Stimulated activated naive CD8-positive, alpha-beta T cell treated with anti-CD3 and anti-CD28 coated beads, Interleukin-15, amount 100 ng/mL, for 72 hours (primary cell): ENCODE measurements around the gene GSTM1.

Experiments
- ATAC-seq: fragments of 150-1000 bp; cut with Tn5 transposase; 2 replicates; pipeline ENCODE4 v1.10.0; 2021; ENCODE audit warnings: mild to moderate bottlenecking, moderate library complexity
- DNase-seq, 2 donors: peaks; one replicate each; pipeline ENCODE4 v3.0.0; 2021 to 2022
- H3K27ac Mint-ChIP-seq, 2 donors: one replicate each; pipeline ENCODE4 v1.8.0; 2022; ENCODE audit warnings: mild to moderate bottlenecking in 2 of 2, mixed read lengths in 2 of 2, moderate library complexity in 2 of 2
- H3K27me3 Mint-ChIP-seq: one replicate; pipeline ENCODE4 v1.8.0; 2022; ENCODE audit warnings: mixed read lengths
- H3K4me1 Mint-ChIP-seq: one replicate; pipeline ENCODE4 v1.8.0; 2022; ENCODE audit warnings: mild to moderate bottlenecking, mixed read lengths
- H3K4me3 Mint-ChIP-seq, 2 donors: one replicate each; pipeline ENCODE4 v1.8.0; 2022; ENCODE audit warnings: mild to moderate bottlenecking in 2 of 2, mixed read lengths in 2 of 2, moderate library complexity in 1 of 2
- H3K9me3 Mint-ChIP-seq, 2 donors: one replicate each; pipeline ENCODE4 v1.8.0; 2022; ENCODE audit warnings: mixed read lengths in 2 of 2

The GSTM1 gene

GRCh38 chr1:109687641-109688499, at the start of gene GSTM1:
Gene GSTM1, plus strand, starts transcription at chr1:109687817. Its CDS starts 57 bp downstream, at chr1:109687874.
- Mint-ChIP-seq H3K27me3 (no peaks in the 10 kb centered on the region), H3K4me1 (no peaks in the 10 kb centered on the region), H3K4me3 (no peak within 1 kb of the TSS), H3K27ac (no peak within 1 kb of the TSS), H3K9me3 (no peaks in the 10 kb centered on the region)
- no peak for ATAC-seq
- DNase-seq = no peak

GRCh38 chr1:109639063-109639840, 48.4 kb upstream of the GSTM1 start:
- H3K27me3 Mint-ChIP-seq = peaks cover 9% of the 10 kb centered on the region
- no peak for DNase-seq
- peaks cover 35% of the 10 kb centered on the region for H3K4me1 Mint-ChIP-seq
- no peak overlapping the region for H3K27ac Mint-ChIP-seq
- H3K9me3 Mint-ChIP-seq = no peaks in the 10 kb centered on the region
- H3K4me3 Mint-ChIP-seq = no peak overlapping the region
- no peak for ATAC-seq

GRCh38 chr1:109639841-109640184, 47.8 kb upstream of the GSTM1 start:
- H3K27me3 Mint-ChIP-seq = peaks cover 14% of the 10 kb centered on the region
- no peak overlapping the region for H3K27ac Mint-ChIP-seq
- no peaks in the 10 kb centered on the region for H3K9me3 Mint-ChIP-seq
- peaks cover 34% of the 10 kb centered on the region for H3K4me1 Mint-ChIP-seq
- DNase-seq (no peak), ATAC-seq (peak; percentile 2)
- no peak overlapping the region for H3K4me3 Mint-ChIP-seq

- Mint-ChIP-seq H3K4me3 (no peak overlapping the region), H3K27me3 (peaks cover 20% of the 10 kb centered on the region), H3K4me1 (peaks cover 28% of the 10 kb centered on the region), H3K27ac (no peak overlapping the region), H3K9me3 (no peaks in the 10 kb centered on the region)
- DNase-seq (peak; percentile 83 to 86), ATAC-seq (peak; percentile 71)
Observed at GRCh38 chr1:109640285-109640865, 47.2 kb upstream of the GSTM1 start.

- no peak overlapping the region for H3K4me3 Mint-ChIP-seq
Observed at GRCh38 chr1:109641078-109641740, 46.4 kb upstream of the GSTM1 start.

GRCh38 chr1:109641861-109642260, 45.8 kb upstream of the GSTM1 start:
- Mint-ChIP-seq H3K27ac (no peak overlapping the region), H3K9me3 (no peaks in the 10 kb centered on the region), H3K4me3 (no peak overlapping the region), H3K4me1 (peaks cover 24% of the 10 kb centered on the region), H3K27me3 (peaks cover 21% of the 10 kb centered on the region)
- DNase-seq (no peak), ATAC-seq (no peak)

More at GRCh38 chr1:109641078-109641740, 46.4 kb upstream of the GSTM1 start:
- no peak for DNase-seq
- H3K9me3 Mint-ChIP-seq = no peaks in the 10 kb centered on the region
- H3K4me1 Mint-ChIP-seq = peaks cover 24% of the 10 kb centered on the region
- no peak overlapping the region for H3K27ac Mint-ChIP-seq
- no peak for ATAC-seq
- H3K27me3 Mint-ChIP-seq = peaks cover 21% of the 10 kb centered on the region

GRCh38 chr1:109642626-109643025, 45.0 kb upstream of the GSTM1 start:
- ATAC-seq (no peak), DNase-seq (no peak)
- H3K4me3 Mint-ChIP-seq = no peak overlapping the region
- no peaks in the 10 kb centered on the region for H3K9me3 Mint-ChIP-seq
- peaks cover 24% of the 10 kb centered on the region for H3K4me1 Mint-ChIP-seq
- H3K27me3 Mint-ChIP-seq = peaks cover 21% of the 10 kb centered on the region
- no peak overlapping the region for H3K27ac Mint-ChIP-seq

- Mint-ChIP-seq H3K4me1 (peaks cover 24% of the 10 kb centered on the region), H3K27ac (no peak overlapping the region), H3K9me3 (no peaks in the 10 kb centered on the region), H3K27me3 (peaks cover 21% of the 10 kb centered on the region), H3K4me3 (no peak overlapping the region)
- peak; percentile 85 to 88 for DNase-seq
- ATAC-seq = peak; percentile 98
Observed at GRCh38 chr1:109643385-109644230, 44.0 kb upstream of the GSTM1 start.

- Mint-ChIP-seq H3K27me3 (peaks cover 21% of the 10 kb centered on the region), H3K27ac (no peak overlapping the region), H3K9me3 (no peaks in the 10 kb centered on the region), H3K4me1 (peaks cover 24% of the 10 kb centered on the region), H3K4me3 (no peak overlapping the region)
- no peak for ATAC-seq
- no peak for DNase-seq
Observed at GRCh38 chr1:109644670-109645069, 42.9 kb upstream of the GSTM1 start.

GRCh38 chr1:109649491-109649914, 38.1 kb upstream of the GSTM1 start:
- Mint-ChIP-seq H3K9me3 (no peaks in the 10 kb centered on the region), H3K4me1 (peaks cover 6% of the 10 kb centered on the region), H3K4me3 (no peak overlapping the region), H3K27me3 (peaks cover 26% of the 10 kb centered on the region), H3K27ac (no peak overlapping the region)
- no peak for ATAC-seq
- DNase-seq = no peak

- ATAC-seq (no peak), DNase-seq (no peak)
- Mint-ChIP-seq H3K9me3 (no peaks in the 10 kb centered on the region), H3K27ac (no peak overlapping the region), H3K4me1 (peaks cover 15% of the 10 kb centered on the region), H3K27me3 (peaks cover 16% of the 10 kb centered on the region), H3K4me3 (no peak overlapping the region)
Observed at GRCh38 chr1:109650609-109651008, 37.0 kb upstream of the GSTM1 start.

GRCh38 chr1:109652402-109652801, 35.2 kb upstream of the GSTM1 start:
- Mint-ChIP-seq H3K27me3 (peaks cover 16% of the 10 kb centered on the region), H3K4me3 (no peak overlapping the region), H3K4me1 (peaks cover 29% of the 10 kb centered on the region), H3K9me3 (no peaks in the 10 kb centered on the region), H3K27ac (no peak overlapping the region)
- ATAC-seq = no peak
- no peak for DNase-seq

- ATAC-seq (no peak), DNase-seq (no peak)
- peaks cover 16% of the 10 kb centered on the region for H3K27me3 Mint-ChIP-seq
- peak overlapping the region in 1 of 2 donors; percentile 24 for H3K27ac Mint-ChIP-seq
- no peak overlapping the region for H3K4me3 Mint-ChIP-seq
- H3K4me1 Mint-ChIP-seq = peaks cover 29% of the 10 kb centered on the region
- no peaks in the 10 kb centered on the region for H3K9me3 Mint-ChIP-seq
Observed at GRCh38 chr1:109653306-109653705, 34.3 kb upstream of the GSTM1 start.

GRCh38 chr1:109654519-109654918, 33.1 kb upstream of the GSTM1 start:
- no peak overlapping the region for H3K27ac Mint-ChIP-seq
- ATAC-seq (no peak), DNase-seq (no peak)
- H3K9me3 Mint-ChIP-seq = no peaks in the 10 kb centered on the region
- peaks cover 29% of the 10 kb centered on the region for H3K4me1 Mint-ChIP-seq
- peaks cover 16% of the 10 kb centered on the region for H3K27me3 Mint-ChIP-seq
- H3K4me3 Mint-ChIP-seq = no peak overlapping the region
